ENCODE results near the gene LDHAL6B.

GRCh38 chr15:59243622-59244021 lies 37.0 kb downstream of the LDHAL6B start:
- no peak for TF ChIP-seq EZH2 (IDR thresholded peaks at IDR 0.05; ENCODE audit: low read depth, unreplicated experiment)
- TF ChIP-seq, protein P1, sequence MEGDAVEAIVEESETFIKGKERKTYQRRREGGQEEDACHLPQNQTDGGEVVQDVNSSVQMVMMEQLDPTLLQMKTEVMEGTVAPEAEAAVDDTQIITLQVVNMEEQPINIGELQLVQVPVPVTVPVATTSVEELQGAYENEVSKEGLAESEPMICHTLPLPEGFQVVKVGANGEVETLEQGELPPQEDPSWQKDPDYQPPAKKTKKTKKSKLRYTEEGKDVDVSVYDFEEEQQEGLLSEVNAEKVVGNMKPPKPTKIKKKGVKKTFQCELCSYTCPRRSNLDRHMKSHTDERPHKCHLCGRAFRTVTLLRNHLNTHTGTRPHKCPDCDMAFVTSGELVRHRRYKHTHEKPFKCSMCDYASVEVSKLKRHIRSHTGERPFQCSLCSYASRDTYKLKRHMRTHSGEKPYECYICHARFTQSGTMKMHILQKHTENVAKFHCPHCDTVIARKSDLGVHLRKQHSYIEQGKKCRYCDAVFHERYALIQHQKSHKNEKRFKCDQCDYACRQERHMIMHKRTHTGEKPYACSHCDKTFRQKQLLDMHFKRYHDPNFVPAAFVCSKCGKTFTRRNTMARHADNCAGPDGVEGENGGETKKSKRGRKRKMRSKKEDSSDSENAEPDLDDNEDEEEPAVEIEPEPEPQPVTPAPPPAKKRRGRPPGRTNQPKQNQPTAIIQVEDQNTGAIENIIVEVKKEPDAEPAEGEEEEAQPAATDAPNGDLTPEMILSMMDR (conservative IDR thresholded peaks at IDR 0.05; ENCODE audit: low read depth in 2 of 2): no peak
